ENCODE data around the gene FBXO33.
A peak's percentile ranks its signal among the peaks of the same experiment; 100 is the strongest.

- TF ChIP-seq, protein P1, sequence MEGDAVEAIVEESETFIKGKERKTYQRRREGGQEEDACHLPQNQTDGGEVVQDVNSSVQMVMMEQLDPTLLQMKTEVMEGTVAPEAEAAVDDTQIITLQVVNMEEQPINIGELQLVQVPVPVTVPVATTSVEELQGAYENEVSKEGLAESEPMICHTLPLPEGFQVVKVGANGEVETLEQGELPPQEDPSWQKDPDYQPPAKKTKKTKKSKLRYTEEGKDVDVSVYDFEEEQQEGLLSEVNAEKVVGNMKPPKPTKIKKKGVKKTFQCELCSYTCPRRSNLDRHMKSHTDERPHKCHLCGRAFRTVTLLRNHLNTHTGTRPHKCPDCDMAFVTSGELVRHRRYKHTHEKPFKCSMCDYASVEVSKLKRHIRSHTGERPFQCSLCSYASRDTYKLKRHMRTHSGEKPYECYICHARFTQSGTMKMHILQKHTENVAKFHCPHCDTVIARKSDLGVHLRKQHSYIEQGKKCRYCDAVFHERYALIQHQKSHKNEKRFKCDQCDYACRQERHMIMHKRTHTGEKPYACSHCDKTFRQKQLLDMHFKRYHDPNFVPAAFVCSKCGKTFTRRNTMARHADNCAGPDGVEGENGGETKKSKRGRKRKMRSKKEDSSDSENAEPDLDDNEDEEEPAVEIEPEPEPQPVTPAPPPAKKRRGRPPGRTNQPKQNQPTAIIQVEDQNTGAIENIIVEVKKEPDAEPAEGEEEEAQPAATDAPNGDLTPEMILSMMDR (IDR thresholded peaks at IDR 0.05; ENCODE audit: insufficient read depth, low read depth, low read length), result peak; percentile 23
- no peak for TF ChIP-seq EZH2 (IDR thresholded peaks at IDR 0.05; ENCODE audit: insufficient read depth, low read length)
Observed at GRCh38 chr14:39417014-39417413, 15.2 kb downstream of the FBXO33 start.

Measured in astrocyte (in vitro differentiated cells and primary cell).